Measurements from ENCODE around the gene ACAD10.
"Not testable (repeated sequence)": the region's sequence is repeated elsewhere in the genome, so short reads cannot be mapped to it uniquely, and the experiment has no call there.

The ACAD10 gene

GRCh38 chr12:111754671-111755070 lies 68.8 kb downstream of the ACAD10 start:
- no peak for DNase-seq

- DNase-seq, result no peak
Observed at GRCh38 chr12:111756196-111756595, 70.3 kb downstream of the ACAD10 start.

- DNase-seq, result no peak
Observed at GRCh38 chr12:111756681-111757080, 70.8 kb downstream of the ACAD10 start.

GRCh38 chr12:111757361-111758119 lies 71.7 kb downstream of the ACAD10 start:
- peak; percentile 39 for DNase-seq

GRCh38 chr12:111758120-111758561 lies 72.3 kb downstream of the ACAD10 start:
- DNase-seq, result no peak

GRCh38 chr12:111759271-111759670 lies 73.4 kb downstream of the ACAD10 start:
- no peak for DNase-seq

GRCh38 chr12:111759991-111760390 lies 74.1 kb downstream of the ACAD10 start:
- DNase-seq, result no peak

- no peak for DNase-seq
Observed at GRCh38 chr12:111761099-111761498, 75.2 kb downstream of the ACAD10 start.

- no peak for DNase-seq
Observed at GRCh38 chr12:111761706-111762105, 75.9 kb downstream of the ACAD10 start.

GRCh38 chr12:111763552-111763951 lies 77.7 kb downstream of the ACAD10 start:
- not testable (repeated sequence) for DNase-seq

GRCh38 chr12:111764120-111764821 lies 78.4 kb downstream of the ACAD10 start:
- DNase-seq, result no peak

GRCh38 chr12:111766608-111767361 lies 80.9 kb downstream of the ACAD10 start, which contains the start of gene ALDH2:
Gene ALDH2 (plus strand): TSS chr12:111766933. CDS start chr12:111766983, 50 bp downstream.
- peak; percentile 20 for DNase-seq

GRCh38 chr12:111767362-111768158 lies 81.7 kb downstream of the ACAD10 start:
- peak; percentile 46 for DNase-seq

GRCh38 chr12:111768159-111768895 lies 82.5 kb downstream of the ACAD10 start:
- no peak for DNase-seq

- no peak for DNase-seq
Observed at GRCh38 chr12:111769599-111769998, 83.7 kb downstream of the ACAD10 start.

- peak; percentile 87 for DNase-seq
Observed at GRCh38 chr12:111773801-111774551, 88.1 kb downstream of the ACAD10 start.

GRCh38 chr12:111775205-111776193 lies 89.6 kb downstream of the ACAD10 start:
- peak; percentile 60 for DNase-seq

GRCh38 chr12:111776836-111777344 lies 91.0 kb downstream of the ACAD10 start:
- no peak for DNase-seq

GRCh38 chr12:111777345-111778045 lies 91.6 kb downstream of the ACAD10 start:
- DNase-seq, result no peak

Data from HCEC 1CT (cell line).